Activated CD4-positive, alpha-beta T cell treated with anti-CD3 and anti-CD28 coated beads for 1 hour (primary cell): ENCODE data around the gene LPP.

Source experiments
- DNase-seq: peaks from one replicate; pipeline ENCODE4 v3.0.0-alpha.2; 2020

LPP gene

DNA sequence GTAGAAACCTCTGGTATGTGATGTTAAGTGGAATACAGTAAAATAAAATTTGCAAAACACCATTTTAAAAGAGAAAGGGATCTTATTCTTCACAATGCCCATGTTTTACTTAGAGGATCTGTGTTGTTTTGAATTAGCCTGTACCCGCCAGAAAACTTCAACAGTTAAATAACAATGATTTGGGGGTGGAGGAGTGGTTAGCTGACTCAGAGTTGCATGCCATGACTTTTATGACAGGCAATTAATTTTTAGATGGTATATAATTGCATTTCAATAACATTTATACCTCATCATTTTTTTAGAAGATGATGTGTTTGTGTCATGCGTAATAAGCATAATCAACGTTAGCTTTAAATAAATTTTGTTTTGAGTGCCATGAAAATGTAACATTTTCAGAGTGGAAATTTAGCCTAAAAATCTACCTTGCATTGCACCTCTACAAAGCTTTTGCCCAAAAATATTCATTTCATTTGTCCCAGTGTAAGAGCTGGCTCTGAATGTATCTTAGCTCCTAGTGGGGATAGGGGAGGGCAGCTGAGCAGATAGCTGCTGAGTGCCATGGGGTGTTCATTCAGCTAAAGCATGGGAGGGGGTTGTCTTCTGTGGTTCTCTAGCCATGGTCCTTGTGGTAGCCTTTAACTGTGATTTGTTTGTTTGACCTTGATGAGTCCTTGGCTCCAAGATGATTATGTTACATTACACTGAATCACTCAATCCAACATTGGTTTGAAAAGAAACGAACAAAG lies 379.8 kb downstream of the LPP start:
- DNase-seq: no peak

DNA sequence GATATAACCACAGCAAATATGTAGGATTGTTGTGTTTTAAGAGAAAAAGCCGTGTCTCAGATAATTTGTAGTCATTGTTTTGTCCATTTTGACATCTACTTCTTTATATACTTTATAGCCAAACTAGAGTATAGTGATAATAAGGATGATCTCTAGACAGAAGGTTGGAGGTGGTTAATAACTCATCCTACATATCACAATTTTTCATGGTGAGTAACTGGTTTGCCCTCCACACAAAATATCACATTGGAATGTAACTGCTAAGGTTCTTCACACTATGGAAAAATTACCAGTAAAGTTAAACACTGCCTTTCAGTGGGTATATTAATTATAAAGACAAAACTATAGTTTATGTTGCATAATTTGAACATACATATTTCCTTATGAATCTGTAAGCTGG lies 380.7 kb downstream of the LPP start:
- no peak for DNase-seq

DNA sequence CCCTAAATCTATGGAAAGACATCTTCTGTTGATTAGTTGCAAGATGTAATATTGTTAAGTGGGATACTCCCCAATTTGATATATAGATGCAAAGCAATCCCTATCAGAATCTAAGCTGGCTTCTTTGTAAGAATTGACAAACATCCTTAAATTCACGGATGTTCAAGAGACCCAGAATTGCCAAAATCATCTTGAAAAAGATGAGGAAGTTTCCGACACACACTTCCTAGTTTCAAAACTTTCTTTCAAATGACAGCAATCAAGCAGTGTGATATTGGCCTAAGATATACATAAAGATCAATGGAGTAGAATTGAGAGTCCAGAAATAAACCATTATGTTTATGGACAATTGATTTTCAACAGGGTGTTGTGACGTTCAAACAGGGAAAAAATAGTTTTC lies 383.6 kb downstream of the LPP start:
- no peak for DNase-seq

DNA sequence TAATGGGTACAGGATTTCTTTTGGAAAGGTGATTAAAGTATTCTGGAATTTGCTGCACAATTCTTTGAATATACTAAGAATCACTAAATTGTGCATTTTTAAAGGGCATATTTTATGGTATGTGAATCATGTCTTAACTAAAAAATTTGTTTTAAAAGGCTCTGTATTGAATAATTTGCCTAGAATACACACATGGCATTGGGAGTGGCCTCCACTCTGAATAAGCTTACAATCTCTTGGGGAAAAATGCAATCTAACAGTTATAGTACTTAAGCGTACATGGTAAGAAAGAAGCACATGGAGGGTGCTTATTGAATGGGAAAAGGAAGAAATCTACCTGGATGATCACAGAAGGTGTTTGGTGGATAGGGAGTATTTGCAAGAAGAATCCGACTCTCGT lies 385.1 kb downstream of the LPP start:
- DNase-seq: no peak

DNA sequence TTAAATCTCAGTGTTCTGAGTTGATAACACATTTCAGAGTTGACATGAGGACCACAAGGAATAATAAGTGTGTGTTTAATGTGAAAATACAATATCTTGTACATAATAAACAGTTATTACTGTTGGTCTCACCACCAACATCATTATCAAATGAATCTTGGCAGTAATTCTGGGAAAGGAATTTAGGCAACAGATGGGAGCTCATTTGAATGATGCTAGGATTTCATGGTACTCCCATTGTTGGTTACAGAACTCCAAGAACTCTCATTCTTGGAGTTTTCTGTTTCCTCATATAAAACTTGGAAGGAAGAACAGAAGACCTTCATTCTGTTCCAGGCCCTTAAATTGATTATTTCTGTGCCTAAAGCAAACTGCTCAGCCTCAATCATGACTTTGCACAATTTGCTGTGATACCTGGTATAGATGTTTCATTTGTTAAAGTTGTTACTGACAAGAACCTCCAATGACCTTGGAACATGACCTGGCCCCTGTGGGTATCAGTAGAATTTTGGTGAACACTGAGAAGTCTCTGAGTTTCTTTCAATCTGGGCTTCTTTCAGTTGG lies 385.8 kb downstream of the LPP start:
- DNase-seq: no peak

DNA sequence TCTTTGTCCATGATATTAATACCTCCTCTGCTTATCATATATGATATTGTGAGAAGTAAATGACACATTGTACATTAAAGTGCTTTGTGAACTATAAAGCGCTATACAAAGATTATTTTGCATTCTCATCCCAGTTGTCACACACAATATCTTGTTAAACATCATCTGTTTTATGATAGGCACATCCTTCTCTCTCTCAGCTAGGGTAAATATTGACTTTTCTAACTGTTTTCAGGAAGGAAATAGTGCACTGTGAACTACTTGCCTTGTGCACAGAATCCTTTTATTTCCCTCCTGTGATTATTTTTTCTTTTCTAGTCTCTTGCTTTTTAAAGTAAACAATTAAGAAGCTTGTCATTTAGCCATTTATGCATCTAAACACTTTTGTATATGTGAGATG lies 388.2 kb downstream of the LPP start:
- DNase-seq: no peak

DNA sequence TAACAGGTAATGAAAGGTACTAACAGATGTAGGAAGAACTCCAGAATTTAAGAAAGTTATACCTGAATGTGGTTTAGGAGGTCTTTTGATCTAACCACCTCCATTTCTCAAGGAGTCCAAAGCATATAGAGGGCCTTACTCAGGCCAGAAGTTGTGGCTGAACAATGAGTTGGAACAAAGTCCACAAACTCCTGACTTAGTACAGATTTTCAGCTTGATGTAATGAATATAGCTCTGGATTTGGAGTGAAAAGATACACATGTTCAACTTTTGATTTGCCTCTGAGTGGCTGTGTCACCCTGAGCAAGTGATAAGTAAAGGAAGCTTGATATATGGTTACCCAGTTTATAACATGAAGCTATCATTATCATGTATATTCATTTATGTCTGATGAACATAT lies 390.1 kb downstream of the LPP start:
- DNase-seq: no peak

DNA sequence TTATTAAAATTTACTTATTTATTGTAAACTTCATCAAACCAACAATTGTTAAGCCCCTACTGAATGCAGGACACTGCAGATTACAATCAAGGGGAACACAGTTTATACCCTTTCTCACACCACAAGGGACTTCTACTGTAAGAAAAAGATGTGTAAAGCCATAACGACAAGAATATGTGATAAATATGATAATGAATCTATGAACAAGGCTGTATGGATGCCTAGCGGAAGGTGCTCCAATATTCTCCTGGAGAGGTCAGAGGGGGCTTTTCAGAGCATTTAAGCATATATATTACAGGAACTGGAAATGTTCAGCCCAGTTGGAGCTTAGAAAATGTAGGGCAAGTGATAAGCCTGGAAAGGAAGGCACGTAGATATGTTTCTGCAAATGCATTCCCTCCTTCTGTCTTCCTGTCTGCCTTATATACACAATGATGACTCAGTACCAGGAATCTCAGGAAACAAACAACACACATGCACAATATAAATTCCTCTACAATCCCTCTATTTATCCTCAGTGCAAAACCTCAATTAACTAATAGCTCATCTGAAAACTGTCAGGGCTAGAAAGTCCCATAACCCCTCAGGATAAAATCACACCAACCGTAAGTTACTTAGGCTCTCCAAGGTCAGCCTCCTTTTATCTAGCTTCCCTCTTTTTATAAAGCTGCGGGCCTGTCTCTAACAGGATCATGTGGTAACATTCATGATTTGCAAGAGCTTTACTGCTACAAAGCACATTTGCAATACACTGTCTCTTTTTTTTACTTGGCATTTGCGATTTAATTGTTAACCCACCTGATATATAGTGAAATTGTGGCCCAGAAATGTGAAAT lies 393.1 kb downstream of the LPP start:
- DNase-seq: no peak

DNA sequence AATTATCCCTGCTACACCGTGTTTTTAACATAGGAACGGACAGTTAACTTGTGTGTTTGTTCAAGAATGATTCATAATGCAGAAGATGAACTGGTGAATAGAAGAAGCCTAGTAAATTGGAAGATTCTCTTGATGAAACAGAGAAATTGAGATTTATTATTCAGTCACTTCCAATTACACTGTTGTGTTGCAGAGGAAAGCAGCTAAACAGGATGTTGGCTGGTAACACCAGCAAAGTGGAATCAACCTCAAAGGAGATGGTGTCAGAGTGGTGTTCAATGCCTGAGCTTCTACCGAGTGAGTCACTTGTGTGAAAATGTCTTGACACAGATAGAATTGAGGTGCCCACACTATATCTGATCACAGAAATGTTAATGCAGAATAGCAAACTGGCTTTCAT lies 399.6 kb downstream of the LPP start:
- DNase-seq: no peak

DNA sequence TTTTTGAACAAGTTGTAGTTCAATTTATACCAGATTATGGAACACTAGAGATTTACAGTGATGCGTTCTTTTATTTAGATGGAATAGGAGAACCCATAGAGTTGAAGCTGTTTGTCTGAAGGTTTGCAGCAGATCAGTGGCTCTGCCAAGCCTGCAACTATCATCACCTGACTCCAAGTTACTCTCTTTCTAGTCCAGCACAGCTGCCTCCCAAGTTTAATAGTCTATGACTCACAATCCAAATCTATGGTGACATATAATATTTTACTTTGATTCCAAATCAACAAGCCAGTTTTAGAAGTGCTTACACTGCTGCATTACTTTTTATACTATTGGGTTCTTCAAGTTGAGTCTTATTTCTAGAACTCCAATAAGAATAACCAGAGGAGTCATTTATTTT lies 400.4 kb downstream of the LPP start:
- DNase-seq: no peak

DNA sequence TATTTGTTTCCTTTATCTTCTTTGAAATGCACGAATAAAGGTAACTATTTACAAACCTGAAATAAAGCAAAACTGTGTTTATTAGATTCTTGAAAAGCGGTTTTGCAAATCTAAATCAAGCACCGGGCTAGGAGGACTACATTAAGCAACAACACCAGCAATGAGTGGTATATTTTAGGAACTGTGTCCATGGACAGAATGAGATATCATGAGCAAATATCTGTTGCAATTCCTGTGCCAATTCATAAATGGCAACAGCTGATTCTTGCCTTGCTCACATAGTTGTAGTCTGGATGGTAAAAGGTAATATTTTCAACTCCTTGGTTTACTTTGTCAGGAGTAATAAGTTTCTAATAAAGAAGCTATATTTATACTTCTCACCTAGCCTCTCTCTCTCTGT lies 403.3 kb downstream of the LPP start:
- no peak for DNase-seq

DNA sequence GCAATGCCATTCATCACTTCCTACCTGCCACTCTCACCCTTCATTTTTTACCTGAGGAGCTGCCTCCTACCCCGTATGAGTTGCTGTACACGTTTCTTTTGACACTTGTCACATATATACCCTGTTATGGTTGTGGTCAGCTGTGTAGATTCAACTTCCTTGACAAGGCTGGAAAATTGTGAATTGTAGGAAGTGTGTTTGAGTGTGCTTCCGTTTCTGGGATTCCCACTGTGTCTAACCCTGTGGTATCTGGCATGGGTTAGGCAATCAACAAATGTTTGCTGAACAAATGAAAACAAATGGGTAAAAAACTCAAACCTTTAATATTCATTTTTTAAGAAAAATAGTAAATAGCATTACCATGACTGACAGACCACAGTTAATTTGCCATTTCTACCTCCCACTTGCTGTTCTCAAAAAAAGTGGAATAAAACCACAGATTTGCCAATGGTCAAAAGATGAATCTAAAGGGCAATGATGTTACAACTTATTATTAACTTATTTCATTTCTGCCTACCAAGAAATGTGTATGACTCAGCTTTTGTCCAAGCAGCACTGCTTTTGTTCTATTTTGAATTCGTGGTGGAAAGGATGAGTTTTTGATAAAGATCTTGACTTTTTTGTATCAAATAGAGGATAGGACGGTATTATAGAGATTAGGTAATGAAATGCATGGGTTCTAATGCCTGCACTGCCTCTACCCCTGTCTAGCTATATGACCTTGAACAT lies 404.6 kb downstream of the LPP start:
- no peak for DNase-seq

DNA sequence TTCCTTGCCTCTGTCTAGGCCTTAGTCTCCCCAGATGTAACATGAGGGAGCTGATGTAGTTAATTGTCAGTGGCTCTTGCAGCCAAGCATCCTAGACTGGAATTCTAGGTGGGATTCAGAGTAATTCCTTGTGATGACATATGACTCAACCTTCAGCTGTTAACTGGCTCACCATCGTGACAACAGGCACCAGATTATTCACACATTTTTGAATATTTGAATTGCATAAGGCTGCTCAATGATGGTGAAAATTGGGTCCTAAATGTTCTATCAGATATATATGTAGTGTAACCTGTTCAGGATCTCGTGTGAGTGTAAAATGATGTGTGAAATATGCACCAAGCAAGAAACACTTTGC lies 405.1 kb downstream of the LPP start:
- no peak for DNase-seq

DNA sequence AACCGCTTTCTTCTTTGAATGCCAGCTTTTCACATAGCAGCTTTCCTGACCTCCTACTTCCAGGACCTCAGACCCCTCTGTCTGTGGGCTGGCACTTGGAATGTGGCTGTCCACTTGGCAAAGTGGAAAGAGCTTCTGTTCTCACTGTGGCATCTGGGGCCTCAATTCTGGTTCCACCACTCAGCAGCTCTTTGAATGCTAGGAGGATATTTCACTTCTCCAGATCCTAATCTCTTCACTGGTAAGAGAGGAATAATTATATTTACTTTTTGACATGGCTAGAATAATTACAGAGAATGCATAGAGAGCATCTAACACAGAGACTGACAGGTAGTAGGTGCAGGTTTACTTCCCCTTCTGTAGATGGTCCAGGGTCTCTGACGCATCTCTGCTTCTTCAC lies 405.9 kb downstream of the LPP start:
- DNase-seq: no peak

DNA sequence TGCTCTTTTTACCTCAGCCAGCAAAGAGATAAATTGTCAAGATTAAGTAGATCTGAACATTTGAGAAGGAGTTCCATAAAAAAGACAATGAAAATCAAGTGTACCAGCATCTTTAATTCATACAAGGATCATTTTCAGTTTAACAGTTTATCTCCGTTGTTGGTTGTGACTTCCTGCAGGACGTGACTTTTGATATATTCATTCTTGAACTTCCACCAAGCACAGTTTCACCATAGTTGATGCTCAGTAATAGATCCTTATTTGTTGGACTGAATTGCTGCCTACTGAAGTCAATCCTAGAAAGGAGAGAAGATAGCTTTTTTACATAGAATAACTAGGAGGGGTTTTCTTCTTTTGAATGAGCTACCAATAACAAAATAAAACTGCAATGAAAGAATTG lies 408.2 kb downstream of the LPP start:
- no peak for DNase-seq

DNA sequence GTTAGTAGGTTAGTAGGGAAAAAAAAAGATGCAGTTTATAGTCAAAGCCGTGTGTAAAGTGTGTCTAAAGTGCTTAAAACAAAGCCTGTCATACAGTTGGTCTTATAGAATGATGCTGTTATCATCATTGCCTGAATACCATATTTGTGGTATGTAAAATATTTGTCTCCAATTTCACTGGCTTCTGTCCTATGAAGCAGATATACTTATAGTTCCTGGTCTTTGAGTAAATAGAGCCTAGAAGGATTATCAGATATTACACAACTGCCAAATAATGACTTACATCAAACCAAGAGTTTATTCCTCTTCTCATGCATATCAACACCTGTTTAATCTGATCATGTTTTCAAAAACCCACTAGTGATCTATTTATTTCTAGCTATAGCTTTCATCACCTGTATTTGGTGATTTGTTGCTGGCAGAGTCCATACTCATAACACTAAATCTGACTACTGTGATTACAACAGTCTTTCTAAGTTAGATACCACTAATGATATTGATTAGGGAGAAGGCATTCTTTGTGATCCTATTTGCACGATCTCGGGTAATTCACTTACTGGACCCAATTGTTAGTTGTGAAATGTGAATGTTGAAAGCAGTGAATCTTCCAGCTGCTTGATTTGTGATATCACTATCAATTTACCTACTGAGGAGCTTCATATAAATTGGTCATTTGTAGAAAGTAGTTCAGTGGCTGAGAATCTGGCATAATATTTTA lies 413.7 kb downstream of the LPP start:
- DNase-seq: no peak

DNA sequence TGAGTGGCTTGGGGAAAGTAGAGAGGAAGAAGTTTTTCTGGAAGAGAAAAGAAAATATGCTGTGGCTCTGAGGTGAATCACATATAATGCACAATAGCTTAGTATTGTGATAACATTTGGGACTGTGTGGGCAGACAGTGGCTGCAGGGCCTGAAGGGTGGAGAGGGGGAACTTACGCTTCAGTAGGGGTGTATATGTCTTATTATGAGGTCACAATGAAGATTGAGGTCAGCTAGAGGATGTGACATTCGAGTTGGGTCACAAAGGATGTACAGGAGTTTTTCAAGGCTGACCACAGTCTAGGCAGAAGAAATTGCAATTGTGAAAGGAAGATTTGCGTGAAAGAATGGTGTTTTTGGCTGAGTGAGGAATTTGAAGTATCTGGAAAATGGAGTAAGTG lies 414.8 kb downstream of the LPP start:
- no peak for DNase-seq

DNA sequence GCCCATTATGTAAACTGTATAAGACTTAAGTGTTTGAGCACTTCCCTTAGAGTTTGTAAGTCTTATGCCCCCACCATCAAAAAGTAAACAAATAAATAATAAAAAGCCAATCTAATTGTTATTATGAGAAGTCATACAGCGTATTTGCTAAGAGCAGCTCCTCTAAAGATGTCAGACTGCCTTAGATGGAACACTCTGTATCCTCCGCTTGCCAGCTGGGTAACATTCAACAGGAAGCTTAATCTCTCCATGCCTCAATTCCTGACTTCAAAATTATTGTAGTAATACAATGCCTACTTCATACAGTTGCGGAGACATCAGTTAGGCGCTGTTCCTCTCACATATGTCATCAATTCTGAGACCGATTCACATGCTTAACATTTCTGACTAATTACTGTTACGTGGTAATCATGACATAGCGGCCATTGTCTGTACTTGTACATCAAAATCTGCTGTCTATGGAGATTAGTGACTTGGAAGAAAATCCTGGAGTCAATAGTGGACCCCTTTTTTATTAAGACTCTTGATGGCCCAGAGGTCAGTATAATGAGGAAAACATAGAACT lies 417.7 kb downstream of the LPP start:
- DNase-seq: no peak

DNA sequence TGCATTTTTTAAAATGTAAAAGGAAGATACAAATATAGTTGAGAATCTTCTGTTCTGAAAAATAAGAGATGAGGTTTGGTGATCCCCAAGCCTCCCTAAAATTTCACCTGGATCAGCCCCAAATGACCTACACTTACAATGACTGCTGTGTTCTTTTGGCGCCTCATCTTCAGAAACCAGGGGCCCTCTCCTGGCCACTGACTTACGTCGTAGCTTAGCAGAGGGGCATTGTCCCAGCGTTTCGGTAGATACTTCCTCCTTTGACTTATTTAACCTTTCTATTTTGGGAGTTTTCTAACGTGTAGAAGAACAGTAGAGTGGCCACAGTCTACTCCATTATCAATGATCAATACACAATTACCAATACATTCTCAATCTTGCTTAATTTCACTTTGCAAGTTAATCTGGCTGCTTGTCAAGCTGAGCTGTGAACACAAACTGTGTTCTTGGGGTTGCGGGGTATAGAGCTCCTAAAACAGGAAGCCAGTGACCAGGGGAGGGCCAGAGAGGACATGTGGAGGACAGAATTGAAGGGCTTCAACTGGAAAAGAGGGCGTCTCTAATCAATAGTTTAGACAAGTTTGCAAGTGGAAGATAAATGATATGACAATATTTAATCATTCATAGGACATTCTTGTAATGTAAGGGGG lies 419.5 kb downstream of the LPP start:
- DNase-seq: no peak

DNA sequence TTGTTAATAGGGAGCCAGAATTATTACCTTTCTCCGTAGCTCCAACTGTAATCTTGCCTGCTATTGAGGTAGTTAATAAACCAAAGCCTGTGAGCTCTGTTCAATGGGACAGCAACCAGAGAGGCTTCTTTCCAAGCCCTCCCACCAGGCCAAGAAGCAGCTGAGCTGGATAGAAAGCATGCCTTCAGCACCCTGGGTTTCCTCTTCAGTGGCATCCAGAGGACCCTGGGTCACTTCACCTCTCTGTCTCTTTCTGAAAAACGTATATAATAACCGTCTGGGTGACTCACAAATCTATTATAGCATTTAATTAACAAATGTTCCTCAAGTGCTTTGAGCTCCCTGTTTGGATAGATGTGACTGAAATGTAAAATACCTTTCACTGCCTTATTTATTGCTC lies 420.0 kb downstream of the LPP start:
- no peak for DNase-seq

DNA sequence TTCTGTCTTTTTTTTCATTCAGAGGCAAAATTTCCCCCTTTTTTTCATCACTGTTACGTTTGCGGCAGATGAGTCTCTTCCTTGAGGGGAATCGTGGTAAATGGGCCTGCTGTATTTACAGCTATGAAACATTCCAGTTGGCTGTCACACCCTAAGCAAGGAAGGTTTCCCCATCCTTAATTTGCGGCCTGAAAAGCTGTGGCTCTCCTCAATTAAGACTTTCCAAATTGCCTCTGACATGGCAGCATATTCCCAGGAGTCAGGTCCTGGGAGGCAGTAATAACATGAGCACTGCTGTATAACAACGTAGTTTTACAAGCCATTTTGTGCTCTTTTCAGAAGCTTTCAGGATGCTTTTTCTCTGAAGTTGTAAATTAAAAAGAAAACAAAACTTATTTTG lies 420.9 kb downstream of the LPP start:
- no peak for DNase-seq

DNA sequence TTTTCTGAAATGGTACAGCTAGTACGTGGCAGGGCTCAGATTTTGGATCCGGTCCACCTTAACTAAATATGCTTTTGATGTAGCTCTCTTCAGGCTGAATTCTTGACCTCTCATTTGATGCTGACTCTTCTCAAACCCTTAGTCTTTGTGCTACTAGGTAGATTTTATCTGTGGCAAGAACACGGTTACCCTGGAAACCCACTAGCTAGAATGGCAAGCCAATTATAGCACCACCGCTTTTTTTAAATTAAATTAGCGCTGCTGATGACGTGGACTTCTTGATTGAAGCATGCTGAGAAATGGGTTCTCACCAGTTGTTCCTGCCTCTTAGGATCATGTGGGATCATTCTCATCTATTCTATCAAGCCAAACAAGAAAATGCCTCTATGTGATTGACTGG lies 421.5 kb downstream of the LPP start:
- DNase-seq: no peak
